IPS-NIHi7 (cell line): Measurements from ENCODE around the gene MTHFD1L.

Source experiments
- DNase-seq: peaks from one replicate; pipeline ENCODE4 v3.0.0; 2012; ENCODE audit warnings: mixed read lengths; ENCODE audit errors: extremely low spot score

Gene MTHFD1L

GRCh38 chr6:150987855-150988464 lies 122.5 kb downstream of the MTHFD1L start:
- no peak for DNase-seq

- DNase-seq: no peak
Measured at GRCh38 chr6:150991487-150991886, 126.0 kb downstream of the MTHFD1L start.

- no peak for DNase-seq
Measured at GRCh38 chr6:150992262-150992661, 126.8 kb downstream of the MTHFD1L start.

GRCh38 chr6:150992703-150993102 lies 127.2 kb downstream of the MTHFD1L start:
- no peak for DNase-seq

- DNase-seq: no peak
Measured at GRCh38 chr6:150993253-150993652, 127.8 kb downstream of the MTHFD1L start.

GRCh38 chr6:150994026-150994425 lies 128.5 kb downstream of the MTHFD1L start:
- DNase-seq: no peak

GRCh38 chr6:150996968-150997367 lies 131.5 kb downstream of the MTHFD1L start:
- no peak for DNase-seq

GRCh38 chr6:150999107-150999506 lies 133.6 kb downstream of the MTHFD1L start:
- no peak for DNase-seq

- DNase-seq: no peak
Measured at GRCh38 chr6:150999576-150999975, 134.1 kb downstream of the MTHFD1L start.

GRCh38 chr6:151001387-151002056 lies 136.0 kb downstream of the MTHFD1L start:
- no peak for DNase-seq

- DNase-seq: no peak
Measured at GRCh38 chr6:151002057-151002450, 136.6 kb downstream of the MTHFD1L start.

- no peak for DNase-seq
Measured at GRCh38 chr6:151002491-151002935, 137.0 kb downstream of the MTHFD1L start.

- no peak for DNase-seq
Measured at GRCh38 chr6:151004383-151005024, 139.0 kb downstream of the MTHFD1L start.

GRCh38 chr6:151005164-151005563 lies 139.7 kb downstream of the MTHFD1L start:
- no peak for DNase-seq

GRCh38 chr6:151005896-151006632 lies 140.6 kb downstream of the MTHFD1L start:
- no peak for DNase-seq

- no peak for DNase-seq
Measured at GRCh38 chr6:151007076-151007475, 141.6 kb downstream of the MTHFD1L start.

GRCh38 chr6:151007922-151008321 lies 142.4 kb downstream of the MTHFD1L start:
- DNase-seq: no peak

- no peak for DNase-seq
Measured at GRCh38 chr6:151008425-151008824, 142.9 kb downstream of the MTHFD1L start.

GRCh38 chr6:151009576-151009975 lies 144.1 kb downstream of the MTHFD1L start:
- DNase-seq: peak; percentile 45

- no peak for DNase-seq
Measured at GRCh38 chr6:151010071-151010470, 144.6 kb downstream of the MTHFD1L start.

GRCh38 chr6:151012321-151013294 lies 147.1 kb downstream of the MTHFD1L start:
- no peak for DNase-seq
